Upper lobe of left lung (tissue), 4 donors: ENCODE data around the gene PRSS56.

Experiments used
- CTCF ChIP-seq, 6 experiments: fragments of 450-650 bp in 4 of 6; fragments of 200-600 bp in 2 of 6; sonication (generic) in 2 of 6; IDR thresholded peaks; one replicate each; pipeline ENCODE4 v1.5.1; 2016 to 2019; ENCODE audit warnings: antibody characterized with exemption in 6 of 6
- POLR2AphosphoS5 ChIP-seq, 2 donors: sonication (generic); formaldehyde crosslinking; IDR thresholded peaks; one replicate each; pipeline ENCODE4 v1.5.1; 2017; ENCODE audit warnings: antibody characterized with exemption in 2 of 2

- no peak for TF ChIP-seq POLR2AphosphoS5 (IDR thresholded peaks at IDR 0.05)
- no peak for TF ChIP-seq CTCF (IDR thresholded peaks at IDR 0.05)
Measured at GRCh38 chr2:232518844-232519243, 1.3 kb upstream of the PRSS56 start.
